Retina (tissue), 1 donor: Measurements from ENCODE around the gene SEC63.

ENCODE experiments used
- DNase-seq: peaks from one replicate; pipeline ENCODE4 v3.0.0-alpha.2; 2016

Gene SEC63

GRCh38 chr6:107853230-107853629 is 104.8 kb downstream of the SEC63 start:
- no peak for DNase-seq

- no peak for DNase-seq
Observed at GRCh38 chr6:107849325-107849724, 108.7 kb downstream of the SEC63 start.

DNA sequence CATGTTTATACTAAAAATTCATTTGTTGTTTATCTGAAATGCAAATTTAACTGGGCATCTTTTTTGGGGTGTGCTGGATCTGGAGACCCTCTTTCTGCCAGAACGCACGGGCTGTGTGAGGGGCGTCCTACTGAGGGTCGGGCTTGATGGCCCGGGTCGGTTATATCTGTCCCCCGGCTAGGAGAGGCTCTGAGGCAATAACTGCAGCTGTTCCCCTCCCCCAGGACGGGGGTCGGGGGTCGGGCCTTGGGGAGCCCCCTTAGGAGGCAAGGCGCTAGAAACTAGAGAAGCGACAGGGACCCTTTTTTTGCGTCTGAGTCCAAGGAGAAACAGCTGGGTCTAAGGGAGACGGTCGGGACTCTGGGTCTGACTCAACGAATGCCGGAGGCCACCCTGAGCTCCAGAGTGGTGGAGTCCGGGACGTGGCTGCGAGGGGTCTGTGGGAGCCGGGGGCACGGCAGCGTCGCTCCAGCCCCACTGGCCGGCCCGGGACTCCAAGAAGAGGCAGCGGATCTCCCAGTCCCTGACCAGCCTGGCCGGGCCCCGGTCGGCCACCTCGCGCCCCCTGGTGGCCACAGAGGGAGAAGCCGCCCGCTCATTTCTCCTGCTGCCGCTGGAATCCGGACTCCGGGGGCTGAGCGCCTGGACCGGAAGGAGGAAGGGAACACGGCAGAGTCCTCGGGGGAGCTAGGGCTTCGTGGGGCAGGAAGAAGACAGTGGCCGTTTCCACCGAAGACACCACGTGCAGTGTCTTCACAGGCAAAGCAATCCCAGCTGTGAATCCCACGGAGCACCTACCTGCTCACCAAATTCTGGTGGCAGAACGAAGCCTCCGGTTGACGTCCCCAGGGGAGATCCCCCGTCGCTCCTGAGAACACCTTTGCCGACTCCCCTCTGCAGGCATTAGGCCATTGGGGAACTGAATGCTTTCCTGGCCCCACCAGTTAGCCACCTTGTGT is 109.9 kb downstream of the SEC63 start:
- DNase-seq = peak; percentile 97

DNA sequence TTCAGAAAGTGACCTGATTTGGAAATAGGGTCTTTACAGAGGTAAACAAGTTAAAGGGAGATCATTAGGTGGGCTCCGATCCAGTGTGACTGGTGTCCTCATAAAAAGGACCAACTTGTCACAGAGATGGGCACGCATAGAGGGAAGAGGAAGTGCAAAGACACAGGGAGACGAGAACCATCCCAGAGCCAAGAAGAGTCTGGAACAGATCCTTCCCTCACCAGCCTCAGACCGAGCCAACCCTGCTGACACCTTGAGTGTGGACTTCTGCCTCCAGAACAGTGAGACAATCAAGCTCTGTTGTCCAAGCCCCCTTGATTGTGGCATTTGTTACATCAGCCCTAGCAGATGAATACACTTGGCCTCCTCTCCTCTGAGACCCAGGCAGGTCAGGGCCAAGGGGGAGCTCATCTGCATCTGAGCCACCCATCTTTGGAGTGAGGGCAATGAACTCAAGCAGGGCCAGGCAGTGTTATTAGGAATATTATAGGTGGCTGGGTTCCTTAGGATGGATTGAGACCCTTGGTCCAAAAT is 111.7 kb downstream of the SEC63 start:
- DNase-seq = no peak

DNA sequence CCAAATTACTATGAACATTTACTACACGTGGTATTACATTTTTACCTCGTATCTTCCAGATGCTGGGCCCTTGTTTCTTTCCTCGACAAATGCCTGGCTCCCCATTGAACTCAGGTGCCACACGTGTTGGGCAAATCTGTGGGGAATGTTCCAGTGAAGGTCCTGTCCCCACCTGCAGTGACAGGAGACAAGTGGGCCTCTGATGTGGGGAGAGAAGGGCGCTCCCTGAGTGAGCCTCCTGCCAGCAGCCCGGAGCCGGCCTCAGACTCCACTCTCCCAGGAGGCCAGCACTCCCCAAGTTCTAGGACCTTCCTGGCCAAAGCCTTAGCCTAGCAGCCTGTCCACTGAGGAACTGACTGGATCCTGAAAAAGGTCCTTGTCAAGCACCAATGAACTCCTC is 112.2 kb downstream of the SEC63 start:
- no peak for DNase-seq

DNA sequence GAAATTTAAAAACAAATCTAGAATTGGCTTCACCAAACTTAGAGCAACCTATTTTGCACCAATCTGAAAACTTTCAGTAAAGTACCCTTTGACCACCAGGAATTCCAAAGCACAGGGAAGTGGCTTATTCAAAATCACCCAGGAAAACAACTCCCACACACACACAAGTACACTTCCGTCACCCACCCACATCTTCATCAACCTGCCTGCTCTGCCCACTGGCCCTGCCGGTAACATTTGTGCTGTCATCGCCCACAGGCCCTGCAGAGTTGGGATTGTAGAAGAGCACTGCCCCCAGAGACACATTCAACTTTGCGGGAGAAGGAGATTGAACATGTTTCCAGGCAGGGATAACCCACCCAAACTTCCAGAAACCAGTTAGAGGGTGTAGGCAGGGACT is 114.6 kb downstream of the SEC63 start:
- no peak for DNase-seq

- no peak for DNase-seq
Observed at GRCh38 chr6:107841275-107841670, 116.7 kb downstream of the SEC63 start.

DNA sequence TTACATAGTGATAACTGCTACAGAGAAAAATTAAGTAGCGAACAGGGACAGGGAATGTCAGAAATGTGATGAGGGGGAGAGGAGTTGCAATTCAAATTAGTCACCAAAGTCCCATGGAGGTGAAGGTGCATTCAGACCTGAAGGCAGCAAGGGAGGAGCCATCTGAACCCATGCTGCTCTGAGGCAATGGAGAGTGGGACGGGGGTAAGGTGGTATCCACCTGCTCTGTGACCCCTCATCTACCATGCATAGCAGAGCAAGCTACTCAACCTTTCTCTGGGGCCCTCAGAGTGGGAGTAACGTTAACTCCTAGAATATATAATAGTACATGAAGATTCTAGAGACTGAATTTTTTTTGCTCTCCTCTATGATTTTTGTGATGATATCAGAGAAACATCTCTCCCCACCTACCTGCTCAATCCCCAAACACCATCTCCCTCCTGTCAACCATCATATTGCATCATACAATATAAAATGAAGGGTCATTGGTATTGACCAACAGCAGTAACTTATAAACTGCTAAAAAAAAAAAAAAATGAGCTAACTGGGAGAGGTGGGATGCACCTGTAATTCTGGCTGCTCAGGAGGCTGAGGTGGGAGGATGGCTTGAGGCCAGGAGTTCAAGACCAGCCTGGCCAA is 117.3 kb downstream of the SEC63 start:
- no peak for DNase-seq

- DNase-seq = no peak
Observed at GRCh38 chr6:107833136-107833535, 124.9 kb downstream of the SEC63 start.

GRCh38 chr6:107832151-107833056 is 125.6 kb downstream of the SEC63 start:
- DNase-seq = no peak

GRCh38 chr6:107830060-107830459 is 127.9 kb downstream of the SEC63 start:
- no peak for DNase-seq

GRCh38 chr6:107827541-107827940 is 130.5 kb downstream of the SEC63 start:
- DNase-seq = no peak

DNA sequence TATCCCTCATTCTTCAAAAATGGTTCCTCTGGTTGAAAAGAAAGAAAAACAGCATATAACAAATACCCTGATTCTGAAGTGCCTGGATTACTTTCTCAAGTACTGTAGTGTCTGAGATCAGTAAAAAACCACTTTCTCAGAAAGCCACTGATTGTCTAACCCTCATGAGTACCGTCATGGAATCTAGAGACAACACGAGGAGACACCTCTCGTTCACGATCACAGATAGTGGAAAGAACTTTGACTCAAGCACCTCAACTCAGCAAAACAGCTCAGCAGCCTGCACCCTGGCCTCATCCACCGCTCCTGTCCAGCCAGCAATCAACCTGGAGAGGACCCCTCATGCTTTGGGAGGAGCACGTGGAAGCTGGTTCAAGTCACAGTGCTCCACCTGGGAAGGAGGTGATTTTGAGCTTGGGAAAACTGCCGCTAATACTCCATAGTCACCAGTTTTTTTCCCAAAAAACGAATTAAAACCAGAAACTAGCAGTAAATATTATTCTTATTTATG is 134.9 kb downstream of the SEC63 start:
- DNase-seq = no peak

- DNase-seq = no peak
Observed at GRCh38 chr6:107822176-107823046, 135.6 kb downstream of the SEC63 start.

DNA sequence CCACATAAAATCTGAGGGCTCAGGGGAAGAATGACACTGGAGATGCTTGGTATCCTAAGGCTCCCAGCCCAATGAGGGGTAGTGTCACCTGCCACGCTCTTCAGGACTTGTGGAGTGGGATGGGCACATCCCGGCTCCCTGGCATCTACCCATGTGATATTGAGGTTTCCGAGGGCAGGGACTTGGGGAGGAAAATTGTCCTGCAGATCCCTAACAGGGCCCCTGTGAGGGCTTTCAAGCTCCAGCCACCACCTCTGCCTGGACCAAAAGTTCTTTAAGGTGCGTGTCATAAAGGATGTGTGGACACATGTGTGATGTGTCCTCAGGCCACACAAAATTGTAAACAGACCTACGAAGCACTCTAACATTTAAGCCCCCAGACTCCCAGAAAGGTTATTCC is 136.4 kb downstream of the SEC63 start:
- DNase-seq = no peak

DNA sequence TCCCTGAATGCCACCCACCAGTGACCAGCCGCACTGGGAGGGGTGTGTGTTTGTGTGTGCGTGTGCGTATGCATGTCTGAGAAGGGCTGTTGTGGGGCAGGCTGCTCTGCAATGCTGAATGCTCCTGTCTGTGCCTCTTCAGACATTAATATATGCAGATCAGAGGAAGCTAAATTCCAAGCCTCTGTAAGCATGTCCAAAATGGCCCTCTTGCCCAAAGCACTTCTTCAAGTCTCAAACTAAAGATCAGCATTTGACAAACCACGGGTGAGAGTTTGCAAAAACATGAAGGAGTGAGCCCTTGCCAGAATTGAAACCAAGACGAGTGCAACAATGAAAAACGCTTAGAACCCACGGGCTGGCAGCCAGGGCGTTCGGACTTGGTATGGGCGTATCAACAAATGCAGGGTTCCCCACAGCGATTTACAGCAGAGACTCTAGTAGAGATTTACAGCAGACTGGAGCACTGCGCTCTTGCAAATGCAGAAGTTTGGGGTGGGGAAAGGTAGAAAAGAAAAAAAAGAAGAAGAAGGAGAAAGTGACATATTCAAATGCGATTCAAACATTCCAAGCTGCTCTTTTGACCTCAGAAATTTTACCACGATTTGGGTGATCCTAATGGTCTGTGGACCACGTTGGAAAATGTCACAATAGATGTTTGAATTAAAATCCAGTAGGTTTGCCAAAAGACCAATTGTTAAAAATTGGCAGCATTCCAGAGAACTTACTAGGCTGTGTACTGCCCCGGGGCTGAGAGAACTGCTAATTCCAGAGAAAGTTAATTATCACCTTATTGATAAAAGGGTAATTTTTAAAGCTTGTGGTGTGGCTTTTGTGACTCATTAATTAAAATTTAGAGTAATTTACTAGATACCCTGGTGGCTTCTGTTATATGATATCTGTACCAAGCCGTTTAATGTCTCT is 137.4 kb downstream of the SEC63 start:
- DNase-seq = peak; percentile 66

GRCh38 chr6:107819964-107820337 is 138.1 kb downstream of the SEC63 start:
- peak; percentile 55 for DNase-seq

- DNase-seq = no peak
Observed at GRCh38 chr6:107819217-107819616, 138.8 kb downstream of the SEC63 start.

DNA sequence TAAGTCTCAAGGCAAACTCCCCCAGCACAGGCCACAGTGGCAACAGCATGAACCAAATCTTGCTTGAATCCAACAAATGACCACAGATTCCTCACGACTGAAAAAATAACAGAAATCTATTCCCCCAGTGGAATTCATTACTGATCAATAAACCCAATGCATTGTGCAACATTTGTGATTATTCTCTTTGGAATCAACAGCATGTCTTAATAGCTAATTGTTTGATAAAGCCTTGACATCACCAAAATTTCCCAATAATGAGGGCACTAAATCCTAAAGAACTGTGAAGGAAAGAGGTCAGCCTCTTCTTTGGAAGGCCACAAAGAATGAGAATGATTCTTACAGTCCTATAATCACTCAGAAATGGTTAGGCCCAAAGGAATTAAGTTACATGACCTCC is 139.7 kb downstream of the SEC63 start:
- no peak for DNase-seq

- DNase-seq = no peak
Observed at GRCh38 chr6:107817784-107818183, 140.2 kb downstream of the SEC63 start.
